Fibroblast of peridontal ligament (primary cell): ENCODE data around the gene L1TD1.
"Not testable (repeated sequence)": the region's sequence is repeated elsewhere in the genome, so short reads cannot be mapped to it uniquely, and the experiment has no call there.

Experiments used
- DNase-seq: peaks from one replicate; pipeline ENCODE4 v3.0.0-alpha.2; 2010; ENCODE audit errors: extremely low read depth

L1TD1 gene

GRCh38 chr1:62207187-62207586 is 12.5 kb downstream of the L1TD1 start:
- DNase-seq: no peak

GRCh38 chr1:62208087-62208486 is 13.4 kb downstream of the L1TD1 start:
- DNase-seq: no peak

- no peak for DNase-seq
These were observed 14.3 kb downstream of the L1TD1 start for GRCh38 chr1:62208970-62209369.

- no peak for DNase-seq
These were observed 15.4 kb downstream of the L1TD1 start for GRCh38 chr1:62209931-62210595.

- no peak for DNase-seq
These were observed 16.3 kb downstream of the L1TD1 start for GRCh38 chr1:62210960-62211359.

- DNase-seq: no peak
These were observed 17.8 kb downstream of the L1TD1 start for GRCh38 chr1:62212411-62212810.

GRCh38 chr1:62213075-62213914 is 18.6 kb downstream of the L1TD1 start:
- no peak for DNase-seq

- DNase-seq: no peak
These were observed 24.0 kb downstream of the L1TD1 start for GRCh38 chr1:62218604-62219003.

- DNase-seq: not testable (repeated sequence)
These were observed 25.8 kb downstream of the L1TD1 start for GRCh38 chr1:62220456-62220855.

- DNase-seq: no peak
These were observed 26.5 kb downstream of the L1TD1 start for GRCh38 chr1:62221171-62221570.

- no peak for DNase-seq
These were observed 27.7 kb downstream of the L1TD1 start for GRCh38 chr1:62222321-62222720.

GRCh38 chr1:62224182-62224581 is 29.5 kb downstream of the L1TD1 start:
- DNase-seq: no peak

GRCh38 chr1:62227496-62227895 is 32.8 kb downstream of the L1TD1 start:
- DNase-seq: no peak

- DNase-seq: no peak
These were observed 33.7 kb downstream of the L1TD1 start for GRCh38 chr1:62228136-62228882.

- no peak for DNase-seq
These were observed 34.2 kb downstream of the L1TD1 start for GRCh38 chr1:62228883-62229187.

GRCh38 chr1:62229468-62229867 is 34.8 kb downstream of the L1TD1 start:
- no peak for DNase-seq

GRCh38 chr1:62229932-62230331 is 35.3 kb downstream of the L1TD1 start:
- DNase-seq: no peak

GRCh38 chr1:62230718-62231117 is 36.1 kb downstream of the L1TD1 start:
- no peak for DNase-seq

- no peak for DNase-seq
These were observed 38.2 kb downstream of the L1TD1 start for GRCh38 chr1:62232871-62233278.

- DNase-seq: no peak
These were observed 39.3 kb downstream of the L1TD1 start for GRCh38 chr1:62233926-62234450.

- DNase-seq: no peak
These were observed 40.0 kb downstream of the L1TD1 start for GRCh38 chr1:62234688-62235087.

- DNase-seq: no peak
These were observed 40.9 kb downstream of the L1TD1 start for GRCh38 chr1:62235576-62235975.

- DNase-seq: no peak
These were observed 42.7 kb downstream of the L1TD1 start for GRCh38 chr1:62237361-62237760.
